DND-41 (cell line): ENCODE data around the gene FHOD3.

Source experiments
- ATAC-seq: fragments of 200-7000 bp; cut with Tn5 transposase; 3 replicates; pipeline ENCODE4 v1.9.1; 2021; ENCODE audit warnings: low read depth; ENCODE audit not compliant: insufficient read depth
- DNase-seq: peaks from one replicate; pipeline ENCODE4 v3.0.0-alpha.2; 2020
- H2AFZ ChIP-seq: 2 replicates; pipeline ENCODE4 v1.6.0; 2012; ENCODE audit warnings: low read depth, low read length
- H3K27ac ChIP-seq: 2 replicates; pipeline ENCODE4 v1.5.1; 2012; ENCODE audit warnings: low read length, inconsistent platforms
- H3K27me3 ChIP-seq: fragments of 200-600 bp; sonication (generic); 2 replicates; pipeline ENCODE4 v1.6.0; 2012; ENCODE audit warnings: low read length, mild to moderate bottlenecking, inconsistent platforms; ENCODE audit not compliant: insufficient read depth, poor library complexity
- H3K36me3 ChIP-seq: 2 replicates; pipeline ENCODE4 v1.5.1; 2012; ENCODE audit warnings: low read length, inconsistent platforms; ENCODE audit not compliant: insufficient read depth
- H3K4me1 ChIP-seq: 2 replicates; pipeline ENCODE4 v1.5.1; 2012; ENCODE audit warnings: mild to moderate bottlenecking, low read length; ENCODE audit not compliant: insufficient read depth
- H3K4me2 ChIP-seq: 2 replicates; pipeline ENCODE4 v1.6.0; 2012; ENCODE audit warnings: mild to moderate bottlenecking, moderate library complexity, low read length, inconsistent platforms; ENCODE audit not compliant: insufficient read depth
- H3K4me3 ChIP-seq, 2 experiments: fragments of 200-600 bp in 1 of 2; shearing (Covaris generic) in 1 of 2; 2 replicates each; pipeline ENCODE4 v1.5.1; 2012 to 2016; ENCODE audit warnings: inconsistent platforms in 2 of 2, low read length in 2 of 2, mild to moderate bottlenecking in 2 of 2, low read depth in 1 of 2, moderate library complexity in 1 of 2
- H3K79me2 ChIP-seq: 2 replicates; pipeline ENCODE4 v1.6.0; 2012; ENCODE audit warnings: low read length, inconsistent platforms; ENCODE audit not compliant: insufficient read depth
- H3K9ac ChIP-seq: 2 replicates; pipeline ENCODE4 v1.6.0; 2012; ENCODE audit warnings: low read depth, mild to moderate bottlenecking, inconsistent platforms, low read length, moderate library complexity
- H3K9me3 ChIP-seq: 2 replicates; pipeline ENCODE4 v1.5.1; 2012; ENCODE audit warnings: low read length, moderate library complexity, mild to moderate bottlenecking, inconsistent platforms; ENCODE audit not compliant: insufficient read depth, severe bottlenecking
- H4K20me1 ChIP-seq: 2 replicates; pipeline ENCODE4 v1.6.0; 2012; ENCODE audit warnings: low read length; ENCODE audit not compliant: insufficient read depth
- EZH2 ChIP-seq: IDR thresholded peaks from 3 replicates; pipeline ENCODE4 v1.6.1; 2012; ENCODE audit warnings: borderline replicate concordance, low read depth, mild to moderate bottlenecking, moderate library complexity, low read length, inconsistent platforms; ENCODE audit not compliant: severe bottlenecking
- TF ChIP-seq, protein P1 (sequence below): IDR thresholded peaks from 2 replicates; pipeline ENCODE4 v1.5.1; 2012; ENCODE audit warnings: borderline replicate concordance, low read length, moderate library complexity, mild to moderate bottlenecking; ENCODE audit not compliant: poor library complexity, severe bottlenecking; ENCODE audit errors: extremely low read depth

FHOD3 gene

GRCh38 chr18:36578871-36579710, 281.6 kb downstream of the FHOD3 start:
- DNase-seq (no peak), ATAC-seq (no peak)
- H3K9ac ChIP-seq = no peak overlapping the region
- H3K4me3 ChIP-seq = no peak overlapping the region
- no peaks in the 10 kb centered on the region for H3K4me1 ChIP-seq
- TF ChIP-seq EZH2 = no peak
- TF ChIP-seq, protein P1, sequence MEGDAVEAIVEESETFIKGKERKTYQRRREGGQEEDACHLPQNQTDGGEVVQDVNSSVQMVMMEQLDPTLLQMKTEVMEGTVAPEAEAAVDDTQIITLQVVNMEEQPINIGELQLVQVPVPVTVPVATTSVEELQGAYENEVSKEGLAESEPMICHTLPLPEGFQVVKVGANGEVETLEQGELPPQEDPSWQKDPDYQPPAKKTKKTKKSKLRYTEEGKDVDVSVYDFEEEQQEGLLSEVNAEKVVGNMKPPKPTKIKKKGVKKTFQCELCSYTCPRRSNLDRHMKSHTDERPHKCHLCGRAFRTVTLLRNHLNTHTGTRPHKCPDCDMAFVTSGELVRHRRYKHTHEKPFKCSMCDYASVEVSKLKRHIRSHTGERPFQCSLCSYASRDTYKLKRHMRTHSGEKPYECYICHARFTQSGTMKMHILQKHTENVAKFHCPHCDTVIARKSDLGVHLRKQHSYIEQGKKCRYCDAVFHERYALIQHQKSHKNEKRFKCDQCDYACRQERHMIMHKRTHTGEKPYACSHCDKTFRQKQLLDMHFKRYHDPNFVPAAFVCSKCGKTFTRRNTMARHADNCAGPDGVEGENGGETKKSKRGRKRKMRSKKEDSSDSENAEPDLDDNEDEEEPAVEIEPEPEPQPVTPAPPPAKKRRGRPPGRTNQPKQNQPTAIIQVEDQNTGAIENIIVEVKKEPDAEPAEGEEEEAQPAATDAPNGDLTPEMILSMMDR = no peak
- no peak overlapping the region for H3K27ac ChIP-seq
- H3K9me3 ChIP-seq = peaks cover 2% of the 10 kb centered on the region
- no peaks in the 10 kb centered on the region for H3K27me3 ChIP-seq
- no peaks in the 10 kb centered on the region for H3K36me3 ChIP-seq
- no peak overlapping the region for H2AFZ ChIP-seq
- no peak overlapping the region for H3K4me2 ChIP-seq
- H4K20me1 ChIP-seq = no peaks in the 10 kb centered on the region
- no peaks in the 10 kb centered on the region for H3K79me2 ChIP-seq

- no peaks in the 10 kb centered on the region for H3K4me1 ChIP-seq
- TF ChIP-seq, protein P1 = no peak
- no peak for TF ChIP-seq EZH2
Measured at GRCh38 chr18:36580266-36580665, 282.8 kb downstream of the FHOD3 start.

GRCh38 chr18:36580874-36581750, 283.6 kb downstream of the FHOD3 start:
- H2AFZ ChIP-seq = no peak overlapping the region

More at GRCh38 chr18:36580266-36580665, 282.8 kb downstream of the FHOD3 start:
- H3K27me3 ChIP-seq = no peaks in the 10 kb centered on the region
- H3K9ac ChIP-seq = no peak overlapping the region
- no peak for ATAC-seq
- no peaks in the 10 kb centered on the region for H3K36me3 ChIP-seq
- no peak overlapping the region for H3K4me3 ChIP-seq
- no peak overlapping the region for H2AFZ ChIP-seq
- DNase-seq = no peak
- no peaks in the 10 kb centered on the region for H3K79me2 ChIP-seq
- H3K4me2 ChIP-seq = no peak overlapping the region
- no peaks in the 10 kb centered on the region for H4K20me1 ChIP-seq
- no peak overlapping the region for H3K27ac ChIP-seq
- peaks cover 2% of the 10 kb centered on the region for H3K9me3 ChIP-seq

More at GRCh38 chr18:36580874-36581750, 283.6 kb downstream of the FHOD3 start:
- peaks cover 2% of the 10 kb centered on the region for H3K9me3 ChIP-seq
- no peak for TF ChIP-seq EZH2
- TF ChIP-seq, protein P1 = no peak
- H3K27me3 ChIP-seq = no peaks in the 10 kb centered on the region
- no peak for ATAC-seq
- H3K79me2 ChIP-seq = no peaks in the 10 kb centered on the region
- DNase-seq = no peak
- H3K36me3 ChIP-seq = no peaks in the 10 kb centered on the region
- H3K9ac ChIP-seq = no peak overlapping the region
- H3K4me3 ChIP-seq = no peak overlapping the region
- no peaks in the 10 kb centered on the region for H3K4me1 ChIP-seq
- no peak overlapping the region for H3K27ac ChIP-seq
- no peaks in the 10 kb centered on the region for H4K20me1 ChIP-seq
- no peak overlapping the region for H3K4me2 ChIP-seq
